ENCODE measurements around the gene APEX2.

GRCh38 chrX:54991706-54992105, 8.5 kb upstream of the APEX2 start:
- TF ChIP-seq, protein P1, sequence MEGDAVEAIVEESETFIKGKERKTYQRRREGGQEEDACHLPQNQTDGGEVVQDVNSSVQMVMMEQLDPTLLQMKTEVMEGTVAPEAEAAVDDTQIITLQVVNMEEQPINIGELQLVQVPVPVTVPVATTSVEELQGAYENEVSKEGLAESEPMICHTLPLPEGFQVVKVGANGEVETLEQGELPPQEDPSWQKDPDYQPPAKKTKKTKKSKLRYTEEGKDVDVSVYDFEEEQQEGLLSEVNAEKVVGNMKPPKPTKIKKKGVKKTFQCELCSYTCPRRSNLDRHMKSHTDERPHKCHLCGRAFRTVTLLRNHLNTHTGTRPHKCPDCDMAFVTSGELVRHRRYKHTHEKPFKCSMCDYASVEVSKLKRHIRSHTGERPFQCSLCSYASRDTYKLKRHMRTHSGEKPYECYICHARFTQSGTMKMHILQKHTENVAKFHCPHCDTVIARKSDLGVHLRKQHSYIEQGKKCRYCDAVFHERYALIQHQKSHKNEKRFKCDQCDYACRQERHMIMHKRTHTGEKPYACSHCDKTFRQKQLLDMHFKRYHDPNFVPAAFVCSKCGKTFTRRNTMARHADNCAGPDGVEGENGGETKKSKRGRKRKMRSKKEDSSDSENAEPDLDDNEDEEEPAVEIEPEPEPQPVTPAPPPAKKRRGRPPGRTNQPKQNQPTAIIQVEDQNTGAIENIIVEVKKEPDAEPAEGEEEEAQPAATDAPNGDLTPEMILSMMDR (IDR thresholded peaks at IDR 0.05) = no peak
- no peak for TF ChIP-seq POLR2A (IDR thresholded peaks at IDR 0.05)
